Neural progenitor cell (in vitro differentiated cells): ENCODE data around the gene CCL5. TPM values are rescaled to one million over a fixed set of nuclear protein-coding genes. Genes with fewer than 3 reads are reported as not detected.

Experiments
- DNase-seq: peaks from one replicate; pipeline ENCODE4 v3.0.0-alpha.2; 2016; ENCODE audit warnings: low spot score
- H2AFZ ChIP-seq: fragments of 200-600 bp; sonication (generic); replicated peaks from 2 replicates; pipeline ENCODE4 v1.6.1; 2016; ENCODE audit warnings: antibody characterized with exemption
- H3F3A ChIP-seq: fragments of 200-600 bp; sonication (generic); 2 replicates; pipeline ENCODE4 v1.6.1; 2016; ENCODE audit warnings: antibody characterized with exemption, low read depth
- H3K27ac ChIP-seq: fragments of 200-600 bp; sonication (generic); 2 replicates; pipeline ENCODE4 v1.5.1; 2016; ENCODE audit warnings: mild to moderate bottlenecking
- H3K27me3 ChIP-seq: fragments of 200-600 bp; sonication (generic); 2 replicates; pipeline ENCODE4 v1.6.1; 2016; ENCODE audit warnings: mild to moderate bottlenecking, moderate library complexity
- H3K36me3 ChIP-seq: fragments of 200-600 bp; sonication (generic); 2 replicates; pipeline ENCODE4 v1.5.1; 2016
- H3K4me1 ChIP-seq: fragments of 200-600 bp; sonication (generic); 2 replicates; pipeline ENCODE4 v1.6.1; 2016; ENCODE audit warnings: mixed run types
- H3K4me2 ChIP-seq: fragments of 200-600 bp; sonication (generic); 2 replicates; pipeline ENCODE4 v1.6.1; 2016
- H3K4me3 ChIP-seq: fragments of 200-600 bp; sonication (generic); 2 replicates; pipeline ENCODE4 v1.5.1; 2016
- H3K79me2 ChIP-seq: fragments of 200-600 bp; sonication (generic); 2 replicates; pipeline ENCODE4 v1.6.1; 2016; ENCODE audit warnings: low read depth
- H3K9ac ChIP-seq: fragments of 200-600 bp; sonication (generic); 2 replicates; pipeline ENCODE4 v1.6.1; 2016
- H3K9me3 ChIP-seq: fragments of 200-600 bp; sonication (generic); 2 replicates; pipeline ENCODE4 v1.5.1; 2016; ENCODE audit warnings: low read depth
- H4K20me1 ChIP-seq: fragments of 200-600 bp; sonication (generic); 2 replicates; pipeline ENCODE4 v1.6.1; 2016; ENCODE audit warnings: low read depth
- H3K27ac Mint-ChIP-seq: 3 replicates; pipeline ENCODE4 v1.8.0; 2021; ENCODE audit warnings: mixed read lengths
- H3K27me3 Mint-ChIP-seq: 2 replicates; pipeline ENCODE4 v1.8.0; 2022; ENCODE audit warnings: low read depth, mild to moderate bottlenecking, inconsistent platforms, moderate library complexity, mixed read lengths; ENCODE audit not compliant: insufficient read depth
- H3K36me3 Mint-ChIP-seq: 3 replicates; pipeline ENCODE4 v1.8.0; 2021; ENCODE audit warnings: mixed read lengths
- H3K4me1 Mint-ChIP-seq: 3 replicates; pipeline ENCODE4 v1.8.0; 2021; ENCODE audit warnings: mixed read lengths
- H3K4me3 Mint-ChIP-seq: 3 replicates; pipeline ENCODE4 v1.8.0; 2021; ENCODE audit warnings: mild to moderate bottlenecking, moderate library complexity, mixed read lengths
- H3K9me3 Mint-ChIP-seq: 3 replicates; pipeline ENCODE4 v1.8.0; 2020; ENCODE audit warnings: mixed read lengths
- EZH2 ChIP-seq: fragments of 200-600 bp; sonication (generic); IDR thresholded peaks from 2 replicates; pipeline ENCODE4 v1.6.1; 2017; ENCODE audit warnings: antibody characterized with exemption, mild to moderate bottlenecking, moderate library complexity
- EZH2phosphoT487 ChIP-seq: fragments of 200-600 bp; sonication (generic); IDR thresholded peaks from 2 replicates; pipeline ENCODE4 v1.6.1; 2017; ENCODE audit warnings: antibody characterized with exemption
- total RNA-seq: library from RNA; depleted of rRNA; stranded (reverse); fragments of >200 nt; gene quantifications from 2 replicates; pipeline ENCODE4 v1.2.3, GENCODE V29; 2015; ENCODE audit warnings: low replicate concordance
- TF ChIP-seq, protein P1 (sequence below): fragments of 200-600 bp; sonication (generic); IDR thresholded peaks from 2 replicates; pipeline ENCODE4 v1.5.1; 2017; ENCODE audit warnings: antibody characterized with exemption, mild to moderate bottlenecking

The CCL5 gene
- total RNA-seq, 1 donor from 2014 or later = not detected

DNA sequence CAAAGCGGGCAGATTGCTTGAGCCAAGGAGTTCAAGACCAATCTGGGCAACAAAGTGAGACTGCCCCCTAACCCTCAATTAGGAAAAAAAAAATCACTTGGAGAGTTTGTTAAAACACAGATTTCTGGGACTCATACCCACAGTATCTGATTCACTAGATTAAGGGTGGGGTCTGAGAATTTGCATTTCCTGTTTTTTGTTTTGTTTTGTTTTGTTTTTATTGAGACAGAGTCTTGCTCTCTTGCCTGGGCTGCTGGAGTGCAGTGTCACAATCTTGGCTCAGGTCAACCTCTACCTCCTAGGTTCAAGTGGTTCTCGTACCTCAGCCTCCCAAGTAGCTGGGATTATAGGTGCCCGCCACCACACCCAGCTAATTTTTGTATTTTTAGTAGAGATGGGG is 12.6 kb downstream of the CCL5 start:
- H3K4me3 ChIP-seq = no peak overlapping the region
- no peak overlapping the region for H3K9ac ChIP-seq
- H3K9me3 ChIP-seq = no peaks in the 10 kb centered on the region
- no peaks in the 10 kb centered on the region for H3K4me1 ChIP-seq
- Mint-ChIP-seq H3K36me3 (no peaks in the 10 kb centered on the region), H3K4me1 (no peaks in the 10 kb centered on the region), H3K27me3 (peaks cover 8% of the 10 kb centered on the region), H3K27ac (no peak overlapping the region), H3K4me3 (no peak overlapping the region), H3K9me3 (no peaks in the 10 kb centered on the region)
- H3K79me2 ChIP-seq = no peaks in the 10 kb centered on the region
- no peaks in the 10 kb centered on the region for H3K36me3 ChIP-seq
- no peak overlapping the region for H2AFZ ChIP-seq
- TF ChIP-seq, protein P1, sequence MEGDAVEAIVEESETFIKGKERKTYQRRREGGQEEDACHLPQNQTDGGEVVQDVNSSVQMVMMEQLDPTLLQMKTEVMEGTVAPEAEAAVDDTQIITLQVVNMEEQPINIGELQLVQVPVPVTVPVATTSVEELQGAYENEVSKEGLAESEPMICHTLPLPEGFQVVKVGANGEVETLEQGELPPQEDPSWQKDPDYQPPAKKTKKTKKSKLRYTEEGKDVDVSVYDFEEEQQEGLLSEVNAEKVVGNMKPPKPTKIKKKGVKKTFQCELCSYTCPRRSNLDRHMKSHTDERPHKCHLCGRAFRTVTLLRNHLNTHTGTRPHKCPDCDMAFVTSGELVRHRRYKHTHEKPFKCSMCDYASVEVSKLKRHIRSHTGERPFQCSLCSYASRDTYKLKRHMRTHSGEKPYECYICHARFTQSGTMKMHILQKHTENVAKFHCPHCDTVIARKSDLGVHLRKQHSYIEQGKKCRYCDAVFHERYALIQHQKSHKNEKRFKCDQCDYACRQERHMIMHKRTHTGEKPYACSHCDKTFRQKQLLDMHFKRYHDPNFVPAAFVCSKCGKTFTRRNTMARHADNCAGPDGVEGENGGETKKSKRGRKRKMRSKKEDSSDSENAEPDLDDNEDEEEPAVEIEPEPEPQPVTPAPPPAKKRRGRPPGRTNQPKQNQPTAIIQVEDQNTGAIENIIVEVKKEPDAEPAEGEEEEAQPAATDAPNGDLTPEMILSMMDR = no peak
- no peak for TF ChIP-seq EZH2phosphoT487
- TF ChIP-seq EZH2 = no peak
- H3K27ac ChIP-seq = no peak overlapping the region
- H3K4me2 ChIP-seq = no peak overlapping the region
- DNase-seq = no peak
- H4K20me1 ChIP-seq = no peaks in the 10 kb centered on the region
- H3K27me3 ChIP-seq = no peaks in the 10 kb centered on the region
- H3F3A ChIP-seq = no peaks in the 10 kb centered on the region

DNA sequence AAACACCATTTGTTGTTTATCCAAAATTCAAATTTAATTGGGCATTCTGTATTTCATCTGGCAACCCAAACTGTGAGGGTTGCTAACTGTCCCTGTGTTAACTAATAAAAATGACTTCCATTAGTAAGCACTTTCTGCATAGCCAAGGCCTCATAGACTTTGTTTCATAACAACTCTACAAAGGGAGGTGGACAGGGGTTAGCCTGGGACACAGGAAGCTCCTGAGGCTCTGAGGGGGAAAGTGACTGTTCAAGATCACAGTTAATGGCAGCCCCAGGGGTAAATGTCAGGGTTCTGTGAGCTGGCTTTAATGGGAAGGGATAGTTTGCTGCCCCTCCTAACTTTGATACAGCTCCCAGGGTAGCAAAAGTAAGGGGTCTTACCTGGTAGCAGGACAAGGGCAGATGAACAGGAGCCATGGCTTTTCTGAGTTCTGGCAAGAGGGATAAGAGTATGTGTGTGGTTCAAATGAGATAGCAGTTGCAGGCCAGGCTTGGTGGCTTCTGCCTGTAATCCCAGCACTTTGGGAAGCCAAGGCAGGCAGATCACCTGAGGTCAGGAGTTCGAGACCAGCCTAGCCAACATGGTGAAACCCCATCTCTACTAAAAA is 13.7 kb downstream of the CCL5 start:
- Mint-ChIP-seq H3K36me3 (no peaks in the 10 kb centered on the region), H3K4me1 (no peaks in the 10 kb centered on the region), H3K27ac (no peak overlapping the region), H3K27me3 (peaks cover 11% of the 10 kb centered on the region), H3K9me3 (no peaks in the 10 kb centered on the region), H3K4me3 (no peak overlapping the region)
- TF ChIP-seq EZH2phosphoT487 (no peak), EZH2 (no peak)
- TF ChIP-seq, protein P1 = no peak
- Histone ChIP-seq H3K27me3 (no peaks in the 10 kb centered on the region), H3K36me3 (no peaks in the 10 kb centered on the region), H3K9me3 (no peaks in the 10 kb centered on the region), H3F3A (no peaks in the 10 kb centered on the region), H3K27ac (no peak overlapping the region), H3K4me2 (no peak overlapping the region), H3K79me2 (no peaks in the 10 kb centered on the region), H4K20me1 (no peaks in the 10 kb centered on the region), H3K9ac (no peak overlapping the region), H3K4me1 (no peaks in the 10 kb centered on the region), H2AFZ (no peak overlapping the region), H3K4me3 (no peak overlapping the region)
- DNase-seq = no peak

DNA sequence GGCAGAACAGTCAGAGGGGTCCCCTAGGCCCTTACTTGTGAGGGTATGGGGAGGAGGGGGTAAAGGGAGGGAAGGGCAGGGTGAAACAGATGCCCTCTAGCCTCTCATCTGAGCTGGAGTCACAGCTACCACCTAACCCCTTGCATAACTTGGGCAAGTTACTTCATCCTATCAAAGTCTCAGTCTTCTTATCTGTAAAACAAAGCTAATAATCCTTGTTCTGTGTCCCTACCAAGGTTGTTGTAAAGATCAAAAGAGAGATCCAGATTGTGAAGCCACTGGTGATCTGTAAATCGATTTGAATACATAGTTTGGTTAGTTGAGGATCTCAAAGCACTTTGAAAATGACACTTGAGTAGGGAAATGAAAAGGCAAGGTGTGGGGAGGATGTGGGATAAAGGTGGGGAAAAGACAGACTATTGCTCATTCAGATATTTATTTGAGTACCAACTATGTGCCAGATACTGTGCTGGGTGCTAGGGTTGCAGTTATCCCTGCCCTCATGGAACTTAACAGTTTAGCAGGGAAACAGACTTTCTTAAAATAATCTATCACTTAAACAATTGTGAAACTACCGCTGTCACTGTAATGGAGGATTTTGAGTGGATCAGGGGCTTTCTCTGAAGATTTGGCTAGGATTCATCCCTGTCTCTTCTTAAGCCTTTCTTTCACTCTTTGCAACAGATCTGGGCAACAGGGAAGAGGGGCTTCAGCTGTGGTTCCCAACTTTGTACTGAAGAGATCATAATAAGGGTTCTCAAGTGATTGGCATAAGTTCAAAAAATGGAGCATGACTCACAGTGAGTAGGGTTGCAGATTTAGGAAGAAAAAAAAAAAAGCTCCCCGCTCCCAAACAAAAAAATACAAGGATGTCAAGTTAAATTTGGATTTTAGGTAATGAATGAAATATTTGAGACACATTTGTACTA is 14.5 kb downstream of the CCL5 start:
- H3K27me3 Mint-ChIP-seq = peaks cover 11% of the 10 kb centered on the region
- H3K36me3 Mint-ChIP-seq = no peaks in the 10 kb centered on the region
- no peaks in the 10 kb centered on the region for H3K4me1 Mint-ChIP-seq
- no peak overlapping the region for H3K4me2 ChIP-seq
- H2AFZ ChIP-seq = no peak overlapping the region
- H3K4me3 Mint-ChIP-seq = no peak overlapping the region
- TF ChIP-seq EZH2phosphoT487 (no peak), EZH2 (no peak)
- TF ChIP-seq, protein P1 = no peak
- no peak overlapping the region for H3K27ac ChIP-seq
- no peak for DNase-seq
- H3K9ac ChIP-seq = no peak overlapping the region
- H3F3A ChIP-seq = no peaks in the 10 kb centered on the region
- no peak overlapping the region for H3K27ac Mint-ChIP-seq
- H3K79me2 ChIP-seq = no peaks in the 10 kb centered on the region
- no peaks in the 10 kb centered on the region for H3K36me3 ChIP-seq
- no peaks in the 10 kb centered on the region for H3K9me3 ChIP-seq
- no peaks in the 10 kb centered on the region for H4K20me1 ChIP-seq
- no peaks in the 10 kb centered on the region for H3K9me3 Mint-ChIP-seq
- H3K4me3 ChIP-seq = no peak overlapping the region
- H3K27me3 ChIP-seq = no peaks in the 10 kb centered on the region
- H3K4me1 ChIP-seq = no peaks in the 10 kb centered on the region
